HepG2 (cell line): ENCODE results near the gene METTL15. TPM values are rescaled to one million over a fixed set of nuclear protein-coding genes. Genes with fewer than 3 reads are reported as not detected.

Experiments used
- ATRX ChIP-seq: sonication (generic); formaldehyde crosslinking; IDR thresholded peaks from 2 replicates; pipeline ENCODE4 v1.4.0; 2020; ENCODE audit warnings: missing genetic modification reagents, borderline replicate concordance
- DNMT1 ChIP-seq: sonication (generic); formaldehyde crosslinking; IDR thresholded peaks from 2 replicates; pipeline ENCODE4 v1.5.1; 2020; ENCODE audit warnings: mild to moderate bottlenecking, missing genetic modification reagents
- ELF4 ChIP-seq: sonication (generic); formaldehyde crosslinking; IDR thresholded peaks from 2 replicates; pipeline ENCODE4 v1.5.0; 2020; ENCODE audit warnings: missing genetic modification reagents, mild to moderate bottlenecking, moderate library complexity, borderline replicate concordance
- GATAD1 ChIP-seq: IDR thresholded peaks from 2 replicates; pipeline ENCODE4 v1.6.1; 2016; ENCODE audit warnings: missing genetic modification reagents, missing compliant biosample characterization
- HNF4A ChIP-seq: sonication (generic); formaldehyde crosslinking; IDR thresholded peaks from 2 replicates; pipeline ENCODE4 v1.4.0; 2020; ENCODE audit warnings: missing genetic modification reagents
- HNRNPH1 ChIP-seq: fragments of 200-400 bp; formaldehyde crosslinking; optimal IDR thresholded peaks from 2 replicates; pipeline ENCODE3; 2017; ENCODE audit warnings: mild to moderate bottlenecking, low read depth, low read length
- JUN ChIP-seq: sonication (generic); formaldehyde crosslinking; IDR thresholded peaks from 2 replicates; pipeline ENCODE4 v1.4.0; 2020; ENCODE audit warnings: mild to moderate bottlenecking, missing genetic modification reagents
- MAFF ChIP-seq: IDR thresholded peaks from 2 replicates; pipeline ENCODE4 v1.6.1; 2011; ENCODE audit warnings: low read depth, low read length, improper control_type of control experiment
- SIN3B ChIP-seq: fragments of 150-350 bp; IDR thresholded peaks from 2 replicates; pipeline ENCODE4 v1.6.1; 2014; ENCODE audit warnings: low read length
- SMAD1 ChIP-seq: sonication (generic); formaldehyde crosslinking; IDR thresholded peaks from 2 replicates; pipeline ENCODE4 v1.4.0; 2020; ENCODE audit warnings: missing genetic modification reagents, low read depth, mild to moderate bottlenecking, borderline replicate concordance
- ZC3H4 ChIP-seq: sonication (generic); formaldehyde crosslinking; IDR thresholded peaks from 2 replicates; pipeline ENCODE4 v1.4.0; 2020; ENCODE audit warnings: missing genetic modification reagents, borderline replicate concordance
- ZMYM3 ChIP-seq: sonication (generic); formaldehyde crosslinking; IDR thresholded peaks from 2 replicates; pipeline ENCODE4 v1.5.1; 2020; ENCODE audit warnings: mild to moderate bottlenecking, missing genetic modification reagents
- ZMYM4 ChIP-seq: sonication (generic); formaldehyde crosslinking; IDR thresholded peaks from 2 replicates; pipeline ENCODE4 v1.8.1; 2023; ENCODE audit warnings: mild to moderate bottlenecking, missing genetic modification reagents
- ZNF205 ChIP-seq: IDR thresholded peaks from 2 replicates; pipeline ENCODE4 v1.6.1; 2018; ENCODE audit warnings: missing biosample characterization, missing genetic modification reagents
- ZNF230 ChIP-seq: sonication (generic); formaldehyde crosslinking; IDR thresholded peaks from 2 replicates; pipeline ENCODE4 v1.4.0; 2020; ENCODE audit warnings: mild to moderate bottlenecking, missing genetic modification reagents
- ZNF234 ChIP-seq: sonication (generic); formaldehyde crosslinking; conservative IDR thresholded peaks from 2 replicates; pipeline ENCODE4 v1.5.1; 2020; ENCODE audit warnings: mild to moderate bottlenecking, missing genetic modification reagents
- ZNF24 ChIP-seq: fragments of 450-650 bp; IDR thresholded peaks from 2 replicates; pipeline ENCODE4 v1.6.1; 2017; ENCODE audit warnings: antibody characterized with exemption, mild to moderate bottlenecking
- ZNF552 ChIP-seq: sonication (generic); formaldehyde crosslinking; IDR thresholded peaks from 2 replicates; pipeline ENCODE4 v1.9.0; 2022; ENCODE audit warnings: missing genetic modification reagents, mild to moderate bottlenecking, borderline replicate concordance
- ZNF564 ChIP-seq: sonication (generic); formaldehyde crosslinking; IDR thresholded peaks from 2 replicates; pipeline ENCODE4 v1.8.1; 2023; ENCODE audit warnings: mild to moderate bottlenecking, missing genetic modification reagents
- ZSCAN12 ChIP-seq: sonication (generic); formaldehyde crosslinking; IDR thresholded peaks from 2 replicates; pipeline ENCODE4 v1.9.0; 2021; ENCODE audit warnings: mild to moderate bottlenecking, missing genetic modification reagents
- polyA plus RNA-seq, 8 experiments: library from polyadenylated mRNA; depleted of rRNA in 3 of 8; stranded (reverse) in 7 of 8; unstranded in 1 of 8; fragments of >200 nt; fragmentation: Illumina TruSeq in 4 of 8; extraction: Trizol in 4 of 8; gene quantifications; 2 replicates each; pipeline versions ENCODE4 v1.2.1 to v1.2.3, GENCODE V29; 2011 to 2016; ENCODE audit warnings: low read depth in 4 of 8, missing spikeins in 1 of 8, mixed read lengths in 1 of 8; ENCODE audit not compliant: insufficient read depth in 1 of 8
- total RNA-seq, 5 experiments: library from RNA; depleted of rRNA; stranded (reverse); fragments of >200 nt; fragmentation: Illumina TruSeq; extraction: Trizol; gene quantifications; 2 replicates each; pipeline ENCODE4 v1.2.3, GENCODE V29; 2016; ENCODE audit warnings: low read depth in 1 of 5
- TF ChIP-seq, protein P1 (sequence below): sonication (generic); formaldehyde crosslinking; IDR thresholded peaks from 2 replicates; pipeline ENCODE4 v1.9.0; 2021; ENCODE audit warnings: mild to moderate bottlenecking, missing genetic modification reagents
- TF ChIP-seq, protein P2 (sequence below): sonication (generic); formaldehyde crosslinking; IDR thresholded peaks from 2 replicates; pipeline ENCODE4 v1.4.0; 2020; ENCODE audit warnings: low read depth, mild to moderate bottlenecking, missing genetic modification reagents

METTL15 gene
- total and polyA plus RNA-seq, 2 of the 13 experiments (the other 11 are each of a cell fraction or from before 2014, with no cell fraction given) = 6.5 to 14.0 TPM

GRCh38 chr11:28168718-28169117 lies 60.5 kb downstream of the METTL15 start (continued):
- TF ChIP-seq ELF4 (CRISPR knock-in tag) (no peak), JUN (no peak), ATRX (CRISPR knock-in tag) (no peak), HNF4A (CRISPR knock-in tag) (peak; percentile 88), ZNF24 (no peak), ZNF552 (CRISPR knock-in tag) (no peak), ZNF564 (CRISPR knock-in tag) (no peak), HNRNPH1 (no peak), ZC3H4 (no peak), ZSCAN12 (no peak), DNMT1 (CRISPR knock-in tag) (no peak), MAFF (peak; percentile 60), ZNF205 (CRISPR knock-in tag) (no peak), ZNF234 (CRISPR knock-in tag) (no peak), ZMYM4 (CRISPR knock-in tag) (0 out of 2 replicates have a peak, but pooled peaks have one; percentile 45), ZNF230 (no peak), SMAD1 (CRISPR knock-in tag) (no peak), SIN3B (no peak), GATAD1 (no peak), ZMYM3 (no peak)
- TF ChIP-seq, protein P1, sequence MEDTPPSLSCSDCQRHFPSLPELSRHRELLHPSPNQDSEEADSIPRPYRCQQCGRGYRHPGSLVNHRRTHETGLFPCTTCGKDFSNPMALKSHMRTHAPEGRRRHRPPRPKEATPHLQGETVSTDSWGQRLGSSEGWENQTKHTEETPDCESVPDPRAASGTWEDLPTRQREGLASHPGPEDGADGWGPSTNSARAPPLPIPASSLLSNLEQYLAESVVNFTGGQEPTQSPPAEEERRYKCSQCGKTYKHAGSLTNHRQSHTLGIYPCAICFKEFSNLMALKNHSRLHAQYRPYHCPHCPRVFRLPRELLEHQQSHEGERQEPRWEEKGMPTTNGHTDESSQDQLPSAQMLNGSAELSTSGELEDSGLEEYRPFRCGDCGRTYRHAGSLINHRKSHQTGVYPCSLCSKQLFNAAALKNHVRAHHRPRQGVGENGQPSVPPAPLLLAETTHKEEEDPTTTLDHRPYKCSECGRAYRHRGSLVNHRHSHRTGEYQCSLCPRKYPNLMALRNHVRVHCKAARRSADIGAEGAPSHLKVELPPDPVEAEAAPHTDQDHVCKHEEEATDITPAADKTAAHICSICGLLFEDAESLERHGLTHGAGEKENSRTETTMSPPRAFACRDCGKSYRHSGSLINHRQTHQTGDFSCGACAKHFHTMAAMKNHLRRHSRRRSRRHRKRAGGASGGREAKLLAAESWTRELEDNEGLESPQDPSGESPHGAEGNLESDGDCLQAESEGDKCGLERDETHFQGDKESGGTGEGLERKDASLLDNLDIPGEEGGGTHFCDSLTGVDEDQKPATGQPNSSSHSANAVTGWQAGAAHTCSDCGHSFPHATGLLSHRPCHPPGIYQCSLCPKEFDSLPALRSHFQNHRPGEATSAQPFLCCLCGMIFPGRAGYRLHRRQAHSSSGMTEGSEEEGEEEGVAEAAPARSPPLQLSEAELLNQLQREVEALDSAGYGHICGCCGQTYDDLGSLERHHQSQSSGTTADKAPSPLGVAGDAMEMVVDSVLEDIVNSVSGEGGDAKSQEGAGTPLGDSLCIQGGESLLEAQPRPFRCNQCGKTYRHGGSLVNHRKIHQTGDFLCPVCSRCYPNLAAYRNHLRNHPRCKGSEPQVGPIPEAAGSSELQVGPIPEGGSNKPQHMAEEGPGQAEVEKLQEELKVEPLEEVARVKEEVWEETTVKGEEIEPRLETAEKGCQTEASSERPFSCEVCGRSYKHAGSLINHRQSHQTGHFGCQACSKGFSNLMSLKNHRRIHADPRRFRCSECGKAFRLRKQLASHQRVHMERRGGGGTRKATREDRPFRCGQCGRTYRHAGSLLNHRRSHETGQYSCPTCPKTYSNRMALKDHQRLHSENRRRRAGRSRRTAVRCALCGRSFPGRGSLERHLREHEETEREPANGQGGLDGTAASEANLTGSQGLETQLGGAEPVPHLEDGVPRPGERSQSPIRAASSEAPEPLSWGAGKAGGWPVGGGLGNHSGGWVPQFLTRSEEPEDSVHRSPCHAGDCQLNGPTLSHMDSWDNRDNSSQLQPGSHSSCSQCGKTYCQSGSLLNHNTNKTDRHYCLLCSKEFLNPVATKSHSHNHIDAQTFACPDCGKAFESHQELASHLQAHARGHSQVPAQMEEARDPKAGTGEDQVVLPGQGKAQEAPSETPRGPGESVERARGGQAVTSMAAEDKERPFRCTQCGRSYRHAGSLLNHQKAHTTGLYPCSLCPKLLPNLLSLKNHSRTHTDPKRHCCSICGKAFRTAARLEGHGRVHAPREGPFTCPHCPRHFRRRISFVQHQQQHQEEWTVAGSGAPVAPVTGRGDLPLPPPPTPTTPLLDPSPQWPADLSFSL (CRISPR knock-in tag) = no peak
- TF ChIP-seq, protein P2, sequence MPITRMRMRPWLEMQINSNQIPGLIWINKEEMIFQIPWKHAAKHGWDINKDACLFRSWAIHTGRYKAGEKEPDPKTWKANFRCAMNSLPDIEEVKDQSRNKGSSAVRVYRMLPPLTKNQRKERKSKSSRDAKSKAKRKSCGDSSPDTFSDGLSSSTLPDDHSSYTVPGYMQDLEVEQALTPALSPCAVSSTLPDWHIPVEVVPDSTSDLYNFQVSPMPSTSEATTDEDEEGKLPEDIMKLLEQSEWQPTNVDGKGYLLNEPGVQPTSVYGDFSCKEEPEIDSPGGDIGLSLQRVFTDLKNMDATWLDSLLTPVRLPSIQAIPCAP (CRISPR knock-in tag) = no peak
